A549 (cell line): ENCODE data around the gene OR2L3. TPM values are rescaled to one million over a fixed set of nuclear protein-coding genes. Genes with fewer than 3 reads are reported as not detected.

Experiments
- ATAC-seq, 2 experiments: fragments of 200-7000 bp in 1 of 2; fragments of >200 bp in 1 of 2; cut with Nextera tagmentation in 1 of 2; cut with Tn5 transposase in 1 of 2; 3 replicates each; pipeline versions ENCODE4 v1.8.0 to v1.9.1; 2018 to 2020; ENCODE audit warnings: mild to moderate bottlenecking in 1 of 2, moderate library complexity in 1 of 2
- CTCF ChIA-PET: fragments of 300-600 bp; sonication (Branson Sonifier 250); formaldehyde crosslinking; extraction: SDS; loops from one replicate; lab custom pipeline; 2021; ENCODE audit warnings: antibody characterized with exemption, inconsistent platforms; lab: Yijun Ruan, JAX
- POLR2A ChIA-PET: fragments of 350-600 bp; formaldehyde crosslinking; extraction: SDS; loops from one replicate; lab custom pipeline; 2021; ENCODE audit warnings: antibody characterized with exemption, inconsistent platforms; lab: Yijun Ruan, JAX
- DNase-seq, 2 experiments: peaks; one replicate each; pipeline versions ENCODE4 v3.0.0 to v3.0.0-alpha.2; 2011 to 2016; ENCODE audit warnings: low read depth in 1 of 2, low spot score in 1 of 2
- FAIRE-seq: peaks from 2 replicates; lab custom pipeline; 2011; peaks lifted over from hg19 to GRCh38; lab: Jason Lieb, UNC
- H3K27ac ChIP-seq, 2 experiments: fragments of >200 bp; sonication (Bioruptor Twin); formaldehyde crosslinking; 3 replicates each; pipeline ENCODE4 v1.5.1; 2016 to 2017
- H3K4me1 ChIP-seq: fragments of >200 bp; sonication (Bioruptor Twin); formaldehyde crosslinking; 3 replicates; pipeline ENCODE4 v1.6.1; 2016
- H3K4me2 ChIP-seq: fragments of >200 bp; sonication (Bioruptor Twin); formaldehyde crosslinking; 3 replicates; pipeline ENCODE4 v1.6.1; 2016
- H3K4me3 ChIP-seq: fragments of >200 bp; sonication (Bioruptor Twin); formaldehyde crosslinking; 3 replicates; pipeline ENCODE4 v1.5.1; 2016
- H3K9me3 ChIP-seq: fragments of >200 bp; sonication (Bioruptor Twin); formaldehyde crosslinking; 3 replicates; pipeline ENCODE4 v1.6.1; 2016
- BHLHE40 ChIP-seq: IDR thresholded peaks from 2 replicates; pipeline ENCODE4 v1.6.1; 2012; ENCODE audit warnings: low read depth, low read length, inconsistent platforms
- CBX8 ChIP-seq: fragments of 200-600 bp; sonication (generic); IDR thresholded peaks from 2 replicates; pipeline ENCODE4 v1.6.1; 2016
- CHD2 ChIP-seq: fragments of 150-350 bp; IDR thresholded peaks from 2 replicates; pipeline ENCODE4 v1.6.1; 2014; ENCODE audit warnings: low read length; ENCODE audit not compliant: partially characterized antibody
- EP300 ChIP-seq, 2 experiments: fragments of >200 bp; sonication (Bioruptor Twin); formaldehyde crosslinking; IDR thresholded peaks; 2 replicates in 1 of 2; 3 replicates in 1 of 2; pipeline ENCODE4 v1.6.1; 2016 to 2017
- FOSL2 ChIP-seq, 2 experiments: fragments of 450-650 bp in 1 of 2; fragments of >200 bp in 1 of 2; sonication (Bioruptor Twin) in 1 of 2; formaldehyde crosslinking; IDR thresholded peaks; 2 replicates each; pipeline versions ENCODE4 v1.5.0 to v1.6.1; 2016 to 2020; ENCODE audit warnings: mild to moderate bottlenecking in 1 of 2, moderate library complexity in 1 of 2
- HDAC2 ChIP-seq: fragments of 200-600 bp; sonication (generic); IDR thresholded peaks from 2 replicates; pipeline ENCODE4 v1.6.1; 2016
- HOXB13 ChIP-seq: fragments of 250-450 bp; sonication (Bioruptor Pico); IDR thresholded peaks from 2 replicates; pipeline ENCODE4 v1.5.0; 2020; ENCODE audit warnings: low read depth, mild to moderate bottlenecking, moderate library complexity
- HOXB5 ChIP-seq: fragments of 250-450 bp; sonication (Bioruptor Pico); IDR thresholded peaks from 2 replicates; pipeline ENCODE4 v1.5.0; 2020; ENCODE audit warnings: mild to moderate bottlenecking, moderate library complexity
- JUN ChIP-seq, 2 experiments: fragments of >200 bp; sonication (Bioruptor Twin); formaldehyde crosslinking; IDR thresholded peaks; 2 replicates in 1 of 2; 3 replicates in 1 of 2; pipeline ENCODE4 v1.6.1; 2016 to 2017
- JUNB ChIP-seq: fragments of >200 bp; sonication (Bioruptor Twin); formaldehyde crosslinking; IDR thresholded peaks from 2 replicates; pipeline ENCODE4 v1.6.1; 2016
- KDM1A ChIP-seq: fragments of 200-600 bp; sonication (generic); IDR thresholded peaks from 2 replicates; pipeline ENCODE4 v1.6.1; 2016; ENCODE audit warnings: low read depth, mild to moderate bottlenecking
- MAFK ChIP-seq: fragments of 450-650 bp; IDR thresholded peaks from 2 replicates; pipeline ENCODE4 v1.6.1; 2014; ENCODE audit not compliant: partially characterized antibody
- MAZ ChIP-seq: fragments of 150-350 bp; IDR thresholded peaks from 2 replicates; pipeline ENCODE4 v1.6.1; 2014; ENCODE audit warnings: antibody characterized with exemption, low read depth, low read length, borderline replicate concordance
- MYC ChIP-seq: IDR thresholded peaks from 2 replicates; pipeline ENCODE4 v1.6.1; 2012; ENCODE audit warnings: mild to moderate bottlenecking, inconsistent platforms, low read length, improper control_type of control experiment, borderline replicate concordance
- NFE2L2 ChIP-seq: fragments of 150-350 bp; conservative IDR thresholded peaks from 2 replicates; pipeline ENCODE4 v1.6.1; 2014; ENCODE audit warnings: low read length
- PHF8 ChIP-seq: fragments of 200-600 bp; sonication (generic); IDR thresholded peaks from 2 replicates; pipeline ENCODE4 v1.6.1; 2016; ENCODE audit warnings: low read depth, mild to moderate bottlenecking, antibody characterized with exemption, moderate library complexity, borderline replicate concordance
- POLR2A ChIP-seq: IDR thresholded peaks from 2 replicates; pipeline ENCODE4 v1.6.1; 2012; ENCODE audit warnings: mild to moderate bottlenecking, low read length
- POLR2AphosphoS2 ChIP-seq: conservative IDR thresholded peaks from 2 replicates; pipeline ENCODE4 v1.6.1; 2012; ENCODE audit warnings: low read length, improper control_type of control experiment, inconsistent platforms
- RAD21 ChIP-seq, 2 experiments: fragments of >200 bp in 1 of 2; sonication (Bioruptor Twin) in 1 of 2; formaldehyde crosslinking in 1 of 2; IDR thresholded peaks in 1 of 2; conservative IDR thresholded peaks in 1 of 2; 2 replicates in 1 of 2; 3 replicates in 1 of 2; pipeline ENCODE4 v1.6.1; 2012 to 2018; ENCODE audit warnings: inconsistent platforms in 1 of 2
- RCOR1 ChIP-seq: fragments of 150-350 bp; IDR thresholded peaks from 2 replicates; pipeline ENCODE4 v1.6.1; 2014; ENCODE audit warnings: antibody characterized with exemption, low read length, low read depth
- RNF2 ChIP-seq: fragments of 200-600 bp; sonication (generic); IDR thresholded peaks from 2 replicates; pipeline ENCODE4 v1.6.1; 2016; ENCODE audit warnings: low read depth, mild to moderate bottlenecking, antibody characterized with exemption, moderate library complexity, borderline replicate concordance
- SREBF2 ChIP-seq: fragments of 450-650 bp; IDR thresholded peaks from 2 replicates; pipeline ENCODE4 v1.6.1; 2014; ENCODE audit warnings: mild to moderate bottlenecking, moderate library complexity
- TFCP2L1 ChIP-seq: fragments of 250-450 bp; sonication (Bioruptor Pico); IDR thresholded peaks from 2 replicates; pipeline ENCODE4 v1.5.0; 2021; ENCODE audit warnings: mild to moderate bottlenecking
- ZNF302 ChIP-seq: fragments of 250-450 bp; sonication (Bioruptor Pico); IDR thresholded peaks from 2 replicates; pipeline ENCODE4 v1.9.0; 2021; ENCODE audit warnings: inconsistent platforms, mild to moderate bottlenecking, moderate library complexity
- WGBS: methylation state at CpG from one replicate; pipeline ENCODE4 v1.1.6; 2017; ENCODE audit errors: missing lambda C conversion rate; 5-methylcytosine and 5-hydroxymethylcytosine counted together
- polyA minus RNA-seq: library from RNA; depleted of rRNA, polyadenylated mRNA; stranded (reverse); fragments of >200 nt; gene quantifications from 2 replicates; pipeline ENCODE4 v1.2.3, GENCODE V29; 2011; rRNA and poly(A)+ RNA removed
- polyA plus RNA-seq, 4 experiments: library from polyadenylated mRNA; depleted of rRNA in 3 of 4; stranded (reverse); fragments of >200 nt; fragmentation: RNase III in 1 of 4; extraction: RNeasy Plus Mini Kit Qiagen cat#74134 plus additional on column Dnase treatment in 1 of 4; gene quantifications; 2 replicates in 3 of 4; 3 replicates in 1 of 4; pipeline ENCODE4 v1.2.3, GENCODE V29; 2011 to 2017
- TF ChIP-seq, protein P1 (sequence below): fragments of 150-350 bp; IDR thresholded peaks from 2 replicates; pipeline ENCODE4 v1.6.1; 2014; ENCODE audit warnings: low read depth, mild to moderate bottlenecking, low read length
- TF ChIP-seq, protein P2 (sequence below): IDR thresholded peaks from 2 replicates; pipeline ENCODE4 v1.6.1; 2012; ENCODE audit warnings: low read depth, borderline replicate concordance
- TF ChIP-seq, protein P3 (sequence below): fragments of >200 bp; sonication (Bioruptor Twin); formaldehyde crosslinking; IDR thresholded peaks from 3 replicates; pipeline ENCODE4 v1.5.1; 2016
- TF ChIP-seq, protein P4 (sequence below): IDR thresholded peaks from 2 replicates; pipeline ENCODE4 v1.6.1; 2012

Gene OR2L3, protein sequence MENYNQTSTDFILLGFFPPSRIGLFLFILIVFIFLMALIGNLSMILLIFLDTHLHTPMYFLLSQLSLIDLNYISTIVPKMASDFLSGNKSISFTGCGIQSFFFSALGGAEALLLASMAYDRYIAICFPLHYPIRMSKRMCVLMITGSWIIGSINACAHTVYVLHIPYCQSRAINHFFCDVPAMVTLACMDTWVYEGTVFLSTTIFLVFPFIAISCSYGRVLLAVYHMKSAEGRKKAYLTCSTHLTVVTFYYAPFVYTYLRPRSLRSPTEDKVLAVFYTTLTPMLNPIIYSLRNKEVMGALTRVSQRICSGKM
- not detected in 2 replicates for polyA plus RNA-seq (2011; rRNA removed)
- not detected in 2 replicates for polyA plus RNA-seq (2012; cell fraction: cytosol; rRNA removed)
- polyA plus RNA-seq (2012; cell fraction: nucleus; rRNA removed), result not detected in 2 replicates
- polyA plus RNA-seq (2017; fragmentation: RNase III; extraction: RNeasy Plus Mini Kit Qiagen cat#74134 plus additional on column Dnase treatment), result not detected in 3 replicates
- not detected in 2 replicates for polyA minus RNA-seq

DNA sequence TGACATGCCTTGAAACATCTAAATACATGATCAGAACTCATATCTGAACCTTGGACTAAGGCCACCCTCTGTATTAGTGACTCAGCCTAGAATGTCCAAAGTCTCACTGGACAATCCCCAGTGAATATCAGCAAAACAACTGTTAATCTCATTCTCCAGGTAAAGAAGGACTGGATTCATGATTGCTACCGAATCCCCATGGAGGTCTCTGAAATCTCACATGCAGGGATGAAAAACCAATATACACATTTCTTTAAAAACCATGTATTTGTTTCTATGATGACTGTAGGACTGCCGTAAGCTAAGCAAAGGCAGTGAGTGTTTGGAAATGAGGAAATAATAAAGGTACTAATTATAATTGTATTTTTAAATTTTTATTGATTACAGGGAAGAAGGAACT lies at the start of gene OR2L3:
Gene OR2L3, plus strand, starts transcription at position 301 of the 400 bp plus-strand sequence. CDS start 13,846 bp downstream, outside the sequence.
- POLR2A ChIA-PET, result no interaction called here
- no peak within 1 kb of the TSS for H3K4me2 ChIP-seq
- no peaks in the 10 kb centered on the region for H3K4me1 ChIP-seq
- TF ChIP-seq HOXB13 (CRISPR knock-in tag) (no peak), NFE2L2 (no peak), POLR2A (no peak), FOSL2 (IDR thresholded peaks at IDR 0.05) (no peak), FOSL2 (CRISPR knock-in tag; IDR thresholded peaks at IDR 0.05) (no peak), HOXB5 (CRISPR knock-in tag) (no peak)
- TF ChIP-seq, protein P1, sequence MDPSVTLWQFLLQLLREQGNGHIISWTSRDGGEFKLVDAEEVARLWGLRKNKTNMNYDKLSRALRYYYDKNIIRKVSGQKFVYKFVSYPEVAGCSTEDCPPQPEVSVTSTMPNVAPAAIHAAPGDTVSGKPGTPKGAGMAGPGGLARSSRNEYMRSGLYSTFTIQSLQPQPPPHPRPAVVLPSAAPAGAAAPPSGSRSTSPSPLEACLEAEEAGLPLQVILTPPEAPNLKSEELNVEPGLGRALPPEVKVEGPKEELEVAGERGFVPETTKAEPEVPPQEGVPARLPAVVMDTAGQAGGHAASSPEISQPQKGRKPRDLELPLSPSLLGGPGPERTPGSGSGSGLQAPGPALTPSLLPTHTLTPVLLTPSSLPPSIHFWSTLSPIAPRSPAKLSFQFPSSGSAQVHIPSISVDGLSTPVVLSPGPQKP, result no peak
- TF ChIP-seq, all 56 proteins: peak for 0
- CTCF ChIA-PET, result no interaction called here
- no peak within 1 kb of the TSS for H3K4me3 ChIP-seq
- ATAC-seq (no peak), DNase-seq (no peak), FAIRE-seq (no peak)
- 29% methylated on average over 2 of the region's 2 CpGs for WGBS
- H3K27ac ChIP-seq, result no peak within 1 kb of the TSS
- H3K9me3 ChIP-seq, result 0 out of 3 replicates have a peak, but pooled peaks cover 6% of the 10 kb centered on the region

DNA sequence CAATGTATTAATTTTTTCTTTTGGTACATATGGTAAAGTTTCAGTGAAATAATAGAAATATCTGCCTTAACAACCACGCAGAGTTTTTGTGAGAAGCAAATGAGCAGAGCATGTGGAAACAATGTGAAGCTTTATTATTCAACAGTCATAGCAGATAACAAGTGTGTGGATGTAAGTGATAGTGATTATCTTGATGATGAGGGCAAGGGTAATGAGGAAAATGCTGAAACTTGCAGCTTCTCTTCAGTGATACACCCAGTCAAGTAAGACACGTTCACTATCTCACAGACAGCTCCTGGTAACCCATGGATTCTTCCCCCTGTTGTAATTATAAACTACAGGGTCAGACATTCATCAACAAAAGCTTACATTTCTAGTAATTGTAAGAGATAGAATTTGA lies 47.8 kb upstream of the OR2L3 start:
- 1% methylated on average over 2 of the region's 2 CpGs for WGBS
- no peak overlapping the region for H3K4me2 ChIP-seq
- POLR2A ChIA-PET, result no interaction called here
- CTCF ChIA-PET, result interaction anchor here (0.6 kb wide), 1 partner anchor 1309 kb away, joined by 3 read pairs; no protein-coding TSS in a partner anchor
- H3K4me1 ChIP-seq, result no peaks in the 10 kb centered on the region
- H3K4me3 ChIP-seq, result no peak overlapping the region
- ATAC-seq (no peak), FAIRE-seq (no peak), DNase-seq (no peak)
- TF ChIP-seq FOSL2 (IDR thresholded peaks at IDR 0.05) (no peak), FOSL2 (CRISPR knock-in tag; IDR thresholded peaks at IDR 0.05) (no peak), BHLHE40 (no peak), KDM1A (no peak), CHD2 (no peak), MAZ (no peak), PHF8 (no peak), RAD21 (conservative IDR thresholded peaks at IDR 0.05 in 1 of 2, IDR thresholded peaks at IDR 0.05 in 1 of 2) (no peak), POLR2AphosphoS2 (no peak), JUN (IDR thresholded peaks at IDR 0.05) (no peak), RNF2 (no peak), MYC (no peak), CBX8 (no peak)
- TF ChIP-seq, protein P2, sequence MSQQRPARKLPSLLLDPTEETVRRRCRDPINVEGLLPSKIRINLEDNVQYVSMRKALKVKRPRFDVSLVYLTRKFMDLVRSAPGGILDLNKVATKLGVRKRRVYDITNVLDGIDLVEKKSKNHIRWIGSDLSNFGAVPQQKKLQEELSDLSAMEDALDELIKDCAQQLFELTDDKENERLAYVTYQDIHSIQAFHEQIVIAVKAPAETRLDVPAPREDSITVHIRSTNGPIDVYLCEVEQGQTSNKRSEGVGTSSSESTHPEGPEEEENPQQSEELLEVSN, result no peak
- H3K9me3 ChIP-seq, result peaks cover 5% of the 10 kb centered on the region; the same call in 1 of the 3 replicates
- H3K27ac ChIP-seq, result no peak overlapping the region

DNA sequence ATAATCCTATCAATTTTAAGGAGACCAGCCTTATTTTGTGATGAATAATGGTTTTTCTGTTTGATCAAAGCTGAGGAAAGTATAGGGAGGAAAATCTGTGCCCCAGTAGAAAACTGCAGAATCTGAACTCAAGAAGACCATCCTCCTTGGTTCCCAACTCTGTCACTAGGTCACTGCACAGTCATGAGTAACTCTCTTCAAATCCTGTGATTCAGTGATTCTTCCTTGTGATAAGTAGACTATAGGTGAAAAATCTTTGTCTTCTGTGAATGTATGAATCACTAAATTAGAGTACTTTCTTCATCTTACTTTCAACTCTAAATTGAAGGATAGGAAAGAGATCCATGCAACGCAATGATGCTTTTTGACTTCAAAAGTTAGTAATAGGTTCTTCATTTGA lies 46.5 kb upstream of the OR2L3 start:
- no peak overlapping the region for H3K4me2 ChIP-seq
- FAIRE-seq (no peak), ATAC-seq (no peak), DNase-seq (no peak)
- ChIA-PET CTCF (no interaction called here), POLR2A (no interaction called here)
- no peak overlapping the region for H3K27ac ChIP-seq
- peaks cover 5% of the 10 kb centered on the region; the same call in 1 of the 3 replicates for H3K9me3 ChIP-seq
- no peaks in the 10 kb centered on the region for H3K4me1 ChIP-seq
- no peak overlapping the region for H3K4me3 ChIP-seq
- 0% methylated on average over 1 of the region's 1 CpG for WGBS
- TF ChIP-seq, protein P3, sequence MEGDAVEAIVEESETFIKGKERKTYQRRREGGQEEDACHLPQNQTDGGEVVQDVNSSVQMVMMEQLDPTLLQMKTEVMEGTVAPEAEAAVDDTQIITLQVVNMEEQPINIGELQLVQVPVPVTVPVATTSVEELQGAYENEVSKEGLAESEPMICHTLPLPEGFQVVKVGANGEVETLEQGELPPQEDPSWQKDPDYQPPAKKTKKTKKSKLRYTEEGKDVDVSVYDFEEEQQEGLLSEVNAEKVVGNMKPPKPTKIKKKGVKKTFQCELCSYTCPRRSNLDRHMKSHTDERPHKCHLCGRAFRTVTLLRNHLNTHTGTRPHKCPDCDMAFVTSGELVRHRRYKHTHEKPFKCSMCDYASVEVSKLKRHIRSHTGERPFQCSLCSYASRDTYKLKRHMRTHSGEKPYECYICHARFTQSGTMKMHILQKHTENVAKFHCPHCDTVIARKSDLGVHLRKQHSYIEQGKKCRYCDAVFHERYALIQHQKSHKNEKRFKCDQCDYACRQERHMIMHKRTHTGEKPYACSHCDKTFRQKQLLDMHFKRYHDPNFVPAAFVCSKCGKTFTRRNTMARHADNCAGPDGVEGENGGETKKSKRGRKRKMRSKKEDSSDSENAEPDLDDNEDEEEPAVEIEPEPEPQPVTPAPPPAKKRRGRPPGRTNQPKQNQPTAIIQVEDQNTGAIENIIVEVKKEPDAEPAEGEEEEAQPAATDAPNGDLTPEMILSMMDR, result no peak
- TF ChIP-seq, protein P2, result no peak
- TF ChIP-seq EP300 (IDR thresholded peaks at IDR 0.05), result no peak
- no peak for TF ChIP-seq MAFK
- TF ChIP-seq ZNF302, result no peak
- TF ChIP-seq JUNB, result no peak
- TF ChIP-seq, protein P4, sequence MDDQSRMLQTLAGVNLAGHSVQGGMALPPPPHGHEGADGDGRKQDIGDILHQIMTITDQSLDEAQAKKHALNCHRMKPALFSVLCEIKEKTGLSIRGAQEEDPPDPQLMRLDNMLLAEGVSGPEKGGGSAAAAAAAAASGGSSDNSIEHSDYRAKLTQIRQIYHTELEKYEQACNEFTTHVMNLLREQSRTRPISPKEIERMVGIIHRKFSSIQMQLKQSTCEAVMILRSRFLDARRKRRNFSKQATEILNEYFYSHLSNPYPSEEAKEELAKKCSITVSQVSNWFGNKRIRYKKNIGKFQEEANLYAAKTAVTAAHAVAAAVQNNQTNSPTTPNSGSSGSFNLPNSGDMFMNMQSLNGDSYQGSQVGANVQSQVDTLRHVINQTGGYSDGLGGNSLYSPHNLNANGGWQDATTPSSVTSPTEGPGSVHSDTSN, result no peak
- no peak for TF ChIP-seq RAD21 (conservative IDR thresholded peaks at IDR 0.05 in 1 of 2, IDR thresholded peaks at IDR 0.05 in 1 of 2)
- no peak for TF ChIP-seq POLR2A
- no peak for TF ChIP-seq HOXB5 (CRISPR knock-in tag)
- no peak for TF ChIP-seq TFCP2L1 (CRISPR knock-in tag)
- TF ChIP-seq HOXB13 (CRISPR knock-in tag), result no peak
- no peak for TF ChIP-seq HDAC2
- no peak for TF ChIP-seq SREBF2
- no peak for TF ChIP-seq NFE2L2
- no peak for TF ChIP-seq RCOR1
- no peak for TF ChIP-seq PHF8
